GM23338 (cell line): ENCODE measurements around the gene LARGE1. TPM values are rescaled to one million over a fixed set of nuclear protein-coding genes. Genes with fewer than 3 reads are reported as not detected.
A peak's percentile ranks its signal among the peaks of the same experiment; 100 is the strongest.

ENCODE experiments used
- ATAC-seq: fragments of 200-7000 bp; cut with Tn5 transposase; 3 replicates; pipeline ENCODE4 v1.9.1; 2020
- DNase-seq: peaks from one replicate; pipeline ENCODE4 v3.0.0-alpha.2; 2015; ENCODE audit warnings: low spot score
- H2AFZ ChIP-seq: fragments of 200-600 bp; sonication (generic); 2 replicates; pipeline ENCODE4 v1.8.0; 2016; ENCODE audit warnings: antibody characterized with exemption, mild to moderate bottlenecking, moderate library complexity
- H3F3A ChIP-seq: fragments of 200-600 bp; sonication (generic); replicated peaks from 2 replicates; pipeline ENCODE4 v1.8.0; 2017; ENCODE audit warnings: antibody characterized with exemption, mixed run types, low read depth
- H3K27ac ChIP-seq: fragments of 200-600 bp; sonication (generic); 2 replicates; pipeline ENCODE4 v1.6.1; 2016; ENCODE audit warnings: low read depth
- H3K27me3 ChIP-seq: fragments of 200-600 bp; sonication (generic); 2 replicates; pipeline ENCODE4 v1.8.0; 2016; ENCODE audit warnings: mild to moderate bottlenecking, mixed run types, moderate library complexity; ENCODE audit not compliant: insufficient read depth
- H3K36me3 ChIP-seq: fragments of 200-600 bp; sonication (generic); 2 replicates; pipeline ENCODE4 v1.8.0; 2016; ENCODE audit warnings: mild to moderate bottlenecking; ENCODE audit not compliant: insufficient read depth
- H3K4me1 ChIP-seq: fragments of 200-600 bp; sonication (generic); 2 replicates; pipeline ENCODE4 v1.8.0; 2016; ENCODE audit warnings: mild to moderate bottlenecking, moderate library complexity; ENCODE audit not compliant: insufficient read depth
- H3K4me2 ChIP-seq: fragments of 200-600 bp; sonication (generic); 2 replicates; pipeline ENCODE4 v1.7.1; 2017; ENCODE audit warnings: mixed run types
- H3K4me3 ChIP-seq: fragments of 200-600 bp; sonication (generic); 2 replicates; pipeline ENCODE4 v1.6.1; 2016; ENCODE audit warnings: mixed run types
- H3K79me2 ChIP-seq: fragments of 200-600 bp; sonication (generic); replicated peaks from 2 replicates; pipeline ENCODE4 v1.8.0; 2017; ENCODE audit warnings: mild to moderate bottlenecking; ENCODE audit not compliant: insufficient read depth
- H3K9me2 ChIP-seq: fragments of 200-600 bp; sonication (generic); 2 replicates; pipeline ENCODE4 v1.8.0; 2017; ENCODE audit not compliant: insufficient read depth
- H4K20me1 ChIP-seq: fragments of 200-600 bp; sonication (generic); replicated peaks from 2 replicates; pipeline ENCODE4 v1.8.0; 2017; ENCODE audit warnings: mild to moderate bottlenecking; ENCODE audit not compliant: insufficient read depth
- H3K27ac Mint-ChIP-seq: 2 replicates; pipeline ENCODE4 v1.8.0; 2020; ENCODE audit warnings: inconsistent platforms, mild to moderate bottlenecking, moderate library complexity, mixed read lengths
- H3K27me3 Mint-ChIP-seq: 3 replicates; pipeline ENCODE4 v1.8.0; 2022; ENCODE audit warnings: low read depth, mild to moderate bottlenecking, moderate library complexity, mixed read lengths, inconsistent platforms; ENCODE audit not compliant: insufficient read depth, poor library complexity
- H3K36me3 Mint-ChIP-seq: 3 replicates; pipeline ENCODE4 v1.8.0; 2021; ENCODE audit warnings: low read depth, mild to moderate bottlenecking, inconsistent platforms, moderate library complexity, mixed read lengths
- H3K4me1 Mint-ChIP-seq: 3 replicates; pipeline ENCODE4 v1.8.0; 2020; ENCODE audit warnings: mild to moderate bottlenecking, inconsistent platforms, mixed read lengths
- H3K4me3 Mint-ChIP-seq: 3 replicates; pipeline ENCODE4 v1.8.0; 2021; ENCODE audit warnings: moderate library complexity, mild to moderate bottlenecking, inconsistent platforms, mixed read lengths
- H3K9me3 Mint-ChIP-seq: 3 replicates; pipeline ENCODE4 v1.8.0; 2020; ENCODE audit warnings: moderate library complexity, mild to moderate bottlenecking, inconsistent platforms, mixed read lengths
- CREB1 ChIP-seq: fragments of 250-450 bp; sonication (Bioruptor Pico); IDR thresholded peaks from 2 replicates; pipeline ENCODE4 v1.5.0; 2020; ENCODE audit warnings: low read depth, mild to moderate bottlenecking, moderate library complexity
- ETS1 ChIP-seq: IDR thresholded peaks from 2 replicates; pipeline ENCODE4 v1.6.1; 2016; ENCODE audit warnings: antibody characterized with exemption
- EZH2 ChIP-seq: fragments of 200-600 bp; sonication (generic); IDR thresholded peaks from one replicate; pipeline ENCODE4 v1.8.0; 2017; ENCODE audit warnings: antibody characterized with exemption, mild to moderate bottlenecking, low read depth; ENCODE audit not compliant: unreplicated experiment
- JUNB ChIP-seq: IDR thresholded peaks from one replicate; pipeline ENCODE4 v1.6.1; 2016; ENCODE audit warnings: antibody characterized with exemption; ENCODE audit not compliant: unreplicated experiment
- NANOG ChIP-seq: IDR thresholded peaks from 2 replicates; pipeline ENCODE4 v1.6.1; 2016; ENCODE audit warnings: antibody characterized with exemption, borderline replicate concordance
- POLR2AphosphoS5 ChIP-seq: IDR thresholded peaks from 2 replicates; pipeline ENCODE4 v1.6.1; 2016; ENCODE audit warnings: antibody characterized with exemption, low read depth
- REST ChIP-seq: IDR thresholded peaks from one replicate; pipeline ENCODE4 v1.6.1; 2018; ENCODE audit warnings: antibody characterized with exemption; ENCODE audit not compliant: unreplicated experiment
- STAT1 ChIP-seq: IDR thresholded peaks from one replicate; pipeline ENCODE4 v1.6.1; 2016; ENCODE audit warnings: antibody characterized with exemption; ENCODE audit not compliant: unreplicated experiment
- ZNF114 ChIP-seq: fragments of 250-450 bp; sonication (Bioruptor Pico); IDR thresholded peaks from 2 replicates; pipeline ENCODE4 v1.5.0; 2020; ENCODE audit warnings: mild to moderate bottlenecking, moderate library complexity
- ZNF331 ChIP-seq: fragments of 250-450 bp; sonication (Bioruptor Pico); IDR thresholded peaks from 2 replicates; pipeline ENCODE4 v1.5.0; 2020; ENCODE audit warnings: low read depth, mild to moderate bottlenecking, moderate library complexity
- ZNF462 ChIP-seq: fragments of 250-450 bp; sonication (Bioruptor Pico); IDR thresholded peaks from 2 replicates; pipeline ENCODE4 v1.5.0; 2020; ENCODE audit warnings: mild to moderate bottlenecking, moderate library complexity
- polyA plus RNA-seq: library from polyadenylated mRNA; unstranded; fragments of >200 nt; fragmentation: Nextera tagmentation; extraction: Ambion mirVana; gene quantifications from 2 replicates; pipeline ENCODE4 v1.2.1, GENCODE V29; 2016
- total RNA-seq: library from RNA; depleted of rRNA; stranded (reverse); fragments of >200 nt; shearing (Covaris generic); gene quantifications from 2 replicates; pipeline ENCODE4 v1.2.3, GENCODE V29; 2014

LARGE1 gene
- total and polyA plus RNA-seq, 2 experiments from 2014 or later, result 12.8 to 75.6 TPM

- no peak overlapping the region; the same call in 2 of the 3 replicates for H3K4me3 Mint-ChIP-seq
- Histone ChIP-seq H3K79me2 (peaks cover 98% of the 10 kb centered on the region), H3K4me1 (peaks cover 88% of the 10 kb centered on the region), H3K9me2 (no peaks in the 10 kb centered on the region), H3K27ac (peak overlapping the region; percentile 74), H3K4me3 (no peak overlapping the region), H3F3A (no peaks in the 10 kb centered on the region), H3K27me3 (no peaks in the 10 kb centered on the region), H2AFZ (no peak overlapping the region), H3K36me3 (no peaks in the 10 kb centered on the region), H4K20me1 (peaks cover 11% of the 10 kb centered on the region; the same call in 1 of the 2 replicates), H3K4me2 (no peak overlapping the region)
- DNase-seq (no peak), ATAC-seq (no peak; the same call in none of the 3 replicates)
- H3K27ac Mint-ChIP-seq, result peak overlapping the region; percentile 85
- H3K9me3 Mint-ChIP-seq, result no peaks in the 10 kb centered on the region
- H3K4me1 Mint-ChIP-seq, result peaks cover 87% of the 10 kb centered on the region
- TF ChIP-seq NANOG (no peak), ZNF331 (CRISPR knock-in tag) (no peak), ZNF114 (no peak), JUNB (no peak), STAT1 (no peak), ETS1 (no peak), CREB1 (CRISPR knock-in tag) (no peak), REST (no peak), ZNF462 (CRISPR knock-in tag) (no peak), EZH2 (no peak), POLR2AphosphoS5 (no peak)
- H3K36me3 Mint-ChIP-seq, result peaks cover 9% of the 10 kb centered on the region
- H3K27me3 Mint-ChIP-seq, result peaks cover 4% of the 10 kb centered on the region
These were observed 78.8 kb downstream of the LARGE1 start for GRCh38 chr22:33841281-33842005.
